ENCODE measurements around the gene PRKAR2B.
"Not testable (repeated sequence)": the region's sequence is repeated elsewhere in the genome, so short reads cannot be mapped to it uniquely, and the experiment has no call there.

Gene PRKAR2B

GRCh38 chr7:107122486-107122911 lies 78.0 kb downstream of the PRKAR2B start:
- no peak for DNase-seq

GRCh38 chr7:107123392-107123791 lies 78.9 kb downstream of the PRKAR2B start:
- no peak for DNase-seq

GRCh38 chr7:107125475-107125874 lies 81.0 kb downstream of the PRKAR2B start:
- no peak for DNase-seq

- DNase-seq, result no peak
These were observed 83.7 kb downstream of the PRKAR2B start for GRCh38 chr7:107128217-107128616.

GRCh38 chr7:107128748-107129147 lies 84.2 kb downstream of the PRKAR2B start:
- no peak for DNase-seq

GRCh38 chr7:107130487-107131220 lies 86.1 kb downstream of the PRKAR2B start:
- DNase-seq, result no peak

GRCh38 chr7:107133396-107133795 lies 88.9 kb downstream of the PRKAR2B start:
- DNase-seq, result no peak

GRCh38 chr7:107138696-107139420 lies 94.4 kb downstream of the PRKAR2B start:
- DNase-seq, result no peak

GRCh38 chr7:107143875-107144274 lies 99.4 kb downstream of the PRKAR2B start:
- DNase-seq, result not testable (repeated sequence)

GRCh38 chr7:107145067-107145838 lies 100.7 kb downstream of the PRKAR2B start:
- no peak for DNase-seq

- peak; percentile 36 to 54 for DNase-seq
These were observed 103.2 kb downstream of the PRKAR2B start for GRCh38 chr7:107147464-107148393.

- no peak for DNase-seq
These were observed 104.2 kb downstream of the PRKAR2B start for GRCh38 chr7:107148721-107149120.

GRCh38 chr7:107149863-107150262 lies 105.4 kb downstream of the PRKAR2B start:
- DNase-seq, result no peak

- peak; percentile 83 for DNase-seq
These were observed 106.0 kb downstream of the PRKAR2B start for GRCh38 chr7:107150375-107151073.

- DNase-seq, result no peak
These were observed 107.0 kb downstream of the PRKAR2B start for GRCh38 chr7:107151538-107151937.

GRCh38 chr7:107152011-107152410 lies 107.5 kb downstream of the PRKAR2B start:
- no peak for DNase-seq

- DNase-seq, result no peak
These were observed 110.3 kb downstream of the PRKAR2B start for GRCh38 chr7:107154826-107155225.

- not testable (repeated sequence) for DNase-seq
These were observed 111.2 kb downstream of the PRKAR2B start for GRCh38 chr7:107155726-107156125.

GRCh38 chr7:107157091-107157490 lies 112.6 kb downstream of the PRKAR2B start:
- no peak for DNase-seq

GRCh38 chr7:107158028-107158427 lies 113.5 kb downstream of the PRKAR2B start:
- no peak for DNase-seq

- no peak for DNase-seq
These were observed 115.9 kb downstream of the PRKAR2B start for GRCh38 chr7:107160389-107160788.

Measured in inflammatory macrophage (primary cell).